ENCODE results near the gene HMOX1.

HMOX1 gene, protein sequence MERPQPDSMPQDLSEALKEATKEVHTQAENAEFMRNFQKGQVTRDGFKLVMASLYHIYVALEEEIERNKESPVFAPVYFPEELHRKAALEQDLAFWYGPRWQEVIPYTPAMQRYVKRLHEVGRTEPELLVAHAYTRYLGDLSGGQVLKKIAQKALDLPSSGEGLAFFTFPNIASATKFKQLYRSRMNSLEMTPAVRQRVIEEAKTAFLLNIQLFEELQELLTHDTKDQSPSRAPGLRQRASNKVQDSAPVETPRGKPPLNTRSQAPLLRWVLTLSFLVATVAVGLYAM

GRCh38 chr22:35380537-35381423 lies at the start of gene HMOX1:
Gene HMOX1, plus strand, starts transcription at chr22:35381096. Its CDS starts 78 bp downstream, at chr22:35381174.
- DNase-seq (ENCODE audit: low read depth in 2 of 3, low spot score in 1 of 3): peak; percentile 11 to 48 (median 28)

DNA sequence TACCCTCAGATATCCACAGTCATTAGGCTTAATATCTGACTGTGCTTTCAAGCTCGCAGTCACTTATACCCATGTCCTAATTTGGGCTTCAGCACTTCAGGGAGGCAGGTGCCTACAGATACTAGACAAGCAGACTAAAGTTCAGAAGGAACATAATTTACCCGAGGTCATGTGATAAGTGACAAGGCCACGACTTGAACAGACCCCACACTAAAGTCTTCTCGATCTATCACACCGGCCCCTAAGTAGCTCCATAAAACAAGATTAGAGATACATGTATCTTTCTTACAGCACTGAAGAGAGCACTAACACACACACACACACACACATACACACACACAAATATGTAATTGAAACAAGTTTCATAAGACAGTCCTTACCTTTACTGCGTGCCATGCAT lies 48.6 kb upstream of the HMOX1 start:
- DNase-seq (ENCODE audit: low read depth in 2 of 3, low spot score in 1 of 3): no peak

DNA sequence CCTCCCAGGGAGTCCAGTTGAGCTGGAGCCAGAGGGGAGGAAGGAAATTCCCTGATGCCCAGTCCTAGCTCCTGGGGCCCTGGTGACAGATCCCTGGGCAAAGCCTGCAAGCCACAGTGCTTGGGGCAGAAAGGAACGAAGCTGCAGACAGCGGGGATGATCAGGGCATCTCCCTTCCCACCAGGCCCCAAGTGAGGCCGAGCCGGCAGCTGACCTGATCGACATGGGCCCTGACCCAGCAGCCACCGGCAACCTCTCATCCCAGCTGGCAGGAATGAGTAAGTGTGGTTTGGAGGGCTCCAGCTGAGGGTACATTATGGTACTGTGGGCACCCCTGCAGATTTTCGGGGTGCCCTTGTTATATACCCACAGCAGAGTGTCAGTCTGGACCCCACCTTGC lies 47.7 kb upstream of the HMOX1 start:
- no peak for DNase-seq (ENCODE audit: low read depth in 2 of 3, low spot score in 1 of 3)

- DNase-seq (ENCODE audit: low read depth in 2 of 3, low spot score in 1 of 3): no peak
Observed at GRCh38 chr22:35334004-35334403, 46.9 kb upstream of the HMOX1 start.

- DNase-seq (ENCODE audit: low read depth in 2 of 3, low spot score in 1 of 3): no peak
Observed at GRCh38 chr22:35335468-35335867, 45.4 kb upstream of the HMOX1 start.

GRCh38 chr22:35335936-35336781 lies 44.7 kb upstream of the HMOX1 start:
- no peak for DNase-seq (ENCODE audit: low read depth in 2 of 3, low spot score in 1 of 3)

DNA sequence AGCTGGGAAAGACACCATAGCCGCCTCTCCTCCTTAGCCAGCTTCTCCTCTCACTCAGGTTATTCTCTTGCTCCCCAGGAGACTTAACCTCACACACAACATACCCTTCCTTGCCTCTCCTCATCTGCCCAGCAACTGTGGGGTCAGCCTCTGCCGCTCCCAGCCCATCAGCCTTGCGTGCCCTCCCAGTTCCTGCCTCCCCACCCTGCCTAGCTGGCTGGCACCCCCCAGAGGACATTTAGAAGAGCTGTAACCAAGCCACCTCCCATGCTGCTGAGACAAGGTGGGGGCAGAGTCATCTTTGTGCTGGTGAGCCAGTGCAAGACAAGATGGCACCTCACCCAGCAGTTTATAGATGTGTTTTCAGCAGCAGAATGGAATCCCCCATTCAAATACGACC lies 43.0 kb upstream of the HMOX1 start:
- DNase-seq (ENCODE audit: low read depth in 2 of 3, low spot score in 1 of 3): no peak

DNA sequence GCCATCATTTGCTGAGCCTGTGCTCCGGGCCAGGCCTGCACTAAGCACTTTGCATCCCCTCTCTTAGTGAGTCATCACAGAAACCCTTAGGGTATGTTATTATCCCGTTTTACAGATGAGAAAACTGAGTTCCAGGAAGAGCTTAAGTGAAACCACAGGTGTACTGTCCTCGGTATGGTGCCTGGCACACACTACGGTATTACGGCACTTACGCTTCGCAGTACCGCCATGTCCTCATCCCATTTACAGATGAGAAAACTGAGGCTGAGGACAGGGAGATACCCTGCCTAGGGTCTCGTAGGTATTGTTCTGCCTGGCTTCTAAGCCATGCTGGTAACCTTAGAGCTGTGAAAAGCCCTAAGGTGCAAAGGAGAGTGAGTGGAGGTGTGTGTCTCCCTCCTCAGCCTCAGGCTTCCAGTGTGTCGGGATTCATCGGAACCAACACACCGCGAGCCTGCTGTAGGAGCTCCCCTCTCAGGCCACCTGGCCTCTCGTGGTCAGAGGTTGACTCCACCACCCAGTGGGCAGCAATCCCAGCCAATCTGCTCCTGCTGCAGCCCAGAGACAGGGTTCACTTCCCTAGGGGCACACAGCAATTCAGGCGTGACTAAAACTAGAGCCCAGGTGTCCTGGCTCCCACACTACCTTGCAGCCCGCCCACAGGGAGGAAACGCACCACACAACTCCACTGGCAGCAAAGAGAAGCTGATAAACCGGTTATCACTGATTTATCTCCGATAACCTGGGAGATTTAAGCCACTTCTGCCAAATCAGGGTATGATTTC lies 39.6 kb upstream of the HMOX1 start:
- no peak for DNase-seq (ENCODE audit: low read depth in 2 of 3, low spot score in 1 of 3)

DNA sequence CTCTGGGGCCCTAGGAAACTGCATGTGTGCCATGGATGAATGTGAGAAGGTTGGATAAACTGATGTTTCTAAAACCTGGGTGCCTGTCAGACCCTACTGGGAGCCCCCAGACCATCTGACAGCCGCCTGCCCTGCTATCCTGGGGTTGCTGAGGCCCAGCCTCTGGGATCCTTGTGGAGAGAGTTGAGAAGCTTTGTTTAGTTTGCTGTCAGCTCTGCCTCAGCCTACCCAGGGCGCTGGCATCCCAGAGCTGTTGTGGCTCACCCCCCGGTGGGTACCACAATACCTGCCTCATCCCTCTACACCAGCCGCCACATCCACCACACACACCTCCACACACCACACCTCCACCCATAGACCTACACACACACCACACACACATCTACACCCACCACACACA lies 38.5 kb upstream of the HMOX1 start:
- no peak for DNase-seq (ENCODE audit: low read depth in 2 of 3, low spot score in 1 of 3)

GRCh38 chr22:35343664-35344550 lies 37.0 kb upstream of the HMOX1 start:
- no peak for DNase-seq (ENCODE audit: low read depth in 2 of 3, low spot score in 1 of 3)

GRCh38 chr22:35344956-35345690 lies 35.8 kb upstream of the HMOX1 start:
- no peak for DNase-seq (ENCODE audit: low read depth in 2 of 3, low spot score in 1 of 3)

GRCh38 chr22:35345808-35346505 lies 34.9 kb upstream of the HMOX1 start:
- DNase-seq (ENCODE audit: low read depth in 2 of 3, low spot score in 1 of 3): no peak

- no peak for DNase-seq (ENCODE audit: low read depth in 2 of 3, low spot score in 1 of 3)
Observed at GRCh38 chr22:35346596-35347220, 34.2 kb upstream of the HMOX1 start.

- DNase-seq (ENCODE audit: low read depth in 2 of 3, low spot score in 1 of 3): no peak
Observed at GRCh38 chr22:35347462-35347861, 33.4 kb upstream of the HMOX1 start.

- no peak for DNase-seq (ENCODE audit: low read depth in 2 of 3, low spot score in 1 of 3)
Observed at GRCh38 chr22:35348026-35348590, 32.8 kb upstream of the HMOX1 start.

DNA sequence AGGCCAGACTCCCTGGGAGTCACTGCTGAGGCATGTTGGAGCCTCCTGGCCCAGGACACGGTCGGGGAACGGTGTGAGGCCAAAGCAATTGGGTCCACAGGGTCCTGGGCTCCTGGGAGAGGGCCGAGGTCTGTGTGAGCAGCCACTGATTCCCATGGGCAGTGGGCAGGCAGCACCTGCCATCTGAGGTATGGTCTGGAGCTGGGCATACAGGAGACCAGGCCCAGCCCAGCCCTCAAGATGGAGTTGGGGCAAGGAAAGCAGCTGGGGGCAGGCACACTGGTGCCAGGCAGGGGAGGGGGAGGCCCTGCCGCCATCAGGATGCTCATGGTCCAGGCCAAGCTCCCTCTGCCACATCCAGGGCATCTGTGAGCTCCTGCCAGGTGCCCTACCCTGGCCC lies 32.2 kb upstream of the HMOX1 start:
- no peak for DNase-seq (ENCODE audit: low read depth in 2 of 3, low spot score in 1 of 3)

- no peak for DNase-seq (ENCODE audit: low read depth in 2 of 3, low spot score in 1 of 3)
Observed at GRCh38 chr22:35349368-35349703, 31.6 kb upstream of the HMOX1 start.

All from stimulated activated CD4-positive, alpha-beta T cell treated with anti-CD3 and anti-CD28 coated beads, Interleukin-12 subunit alpha, Interleukin-12 subunit beta, amount 100 ng/mL, for 48 hours (primary cell).